Measurements from ENCODE around the gene DLX6.

Gene DLX6

GRCh38 chr7:97005183-97006054 is at the start of gene DLX6:
TSS of gene DLX6 (plus strand) at chr7:97005553. CDS start at chr7:97005978, 425 bp downstream.
- DNase-seq (ENCODE audit: low read depth in 2 of 2) = no peak

- DNase-seq (ENCODE audit: low read depth in 2 of 2) = no peak
Measured at GRCh38 chr7:96959135-96959534, 46.2 kb upstream of the DLX6 start.

- DNase-seq (ENCODE audit: low read depth in 2 of 2) = no peak
Measured at GRCh38 chr7:96962221-96962885, 43.0 kb upstream of the DLX6 start.

- DNase-seq (ENCODE audit: low read depth in 2 of 2) = no peak
Measured at GRCh38 chr7:96968981-96969380, 36.4 kb upstream of the DLX6 start.

GRCh38 chr7:96970739-96971138 is 34.6 kb upstream of the DLX6 start:
- DNase-seq (ENCODE audit: low read depth in 2 of 2) = no peak

GRCh38 chr7:96973986-96974385 is 31.4 kb upstream of the DLX6 start:
- no peak for DNase-seq (ENCODE audit: low read depth in 2 of 2)

GRCh38 chr7:96976106-96976505 is 29.2 kb upstream of the DLX6 start:
- no peak for DNase-seq (ENCODE audit: low read depth in 2 of 2)

GRCh38 chr7:96977445-96977844 is 27.9 kb upstream of the DLX6 start:
- DNase-seq (ENCODE audit: low read depth in 2 of 2) = no peak

GRCh38 chr7:96979551-96980276 is 25.6 kb upstream of the DLX6 start:
- DNase-seq (ENCODE audit: low read depth in 2 of 2) = no peak

- no peak for DNase-seq (ENCODE audit: low read depth in 2 of 2)
Measured at GRCh38 chr7:96982586-96982985, 22.8 kb upstream of the DLX6 start.

GRCh38 chr7:96985992-96986391 is 19.4 kb upstream of the DLX6 start:
- no peak for DNase-seq (ENCODE audit: low read depth in 2 of 2)

GRCh38 chr7:96986901-96987300 is 18.5 kb upstream of the DLX6 start:
- DNase-seq (ENCODE audit: low read depth in 2 of 2) = no peak

- DNase-seq (ENCODE audit: low read depth in 2 of 2) = no peak
Measured at GRCh38 chr7:96987719-96988118, 17.6 kb upstream of the DLX6 start.

GRCh38 chr7:96989241-96989858 is 16.0 kb upstream of the DLX6 start:
- no peak for DNase-seq (ENCODE audit: low read depth in 2 of 2)

- no peak for DNase-seq (ENCODE audit: low read depth in 2 of 2)
Measured at GRCh38 chr7:96989859-96990317, 15.5 kb upstream of the DLX6 start.

GRCh38 chr7:96991546-96992191 is 13.7 kb upstream of the DLX6 start:
- no peak for DNase-seq (ENCODE audit: low read depth in 2 of 2)

GRCh38 chr7:96992192-96993005 is 13.0 kb upstream of the DLX6 start:
- no peak for DNase-seq (ENCODE audit: low read depth in 2 of 2)

GRCh38 chr7:96993094-96993865 is 12.1 kb upstream of the DLX6 start:
- DNase-seq (ENCODE audit: low read depth in 2 of 2) = no peak

GRCh38 chr7:96993980-96994379 is 11.4 kb upstream of the DLX6 start:
- no peak for DNase-seq (ENCODE audit: low read depth in 2 of 2)

All from stimulated activated CD8-positive, alpha-beta memory T cell treated with anti-CD3 and anti-CD28 coated beads, Interleukin-15, amount 100 ng/mL, for 4 hours (primary cell).